Psoas muscle (tissue), 8 donors: Measurements from ENCODE around the gene BARD1. TPM values are rescaled to one million over a fixed set of nuclear protein-coding genes. Genes with fewer than 3 reads are reported as not detected.

Experiments used
- ATAC-seq, 4 donors: fragments of 200-7000 bp; cut with Tn5 transposase; one replicate each; pipeline ENCODE4 v1.9.1; 2020; ENCODE audit warnings: moderate library complexity in 3 of 4, mild to moderate bottlenecking in 2 of 4
- DNase-seq, 2 donors: peaks; one replicate each; pipeline ENCODE4 v3.0.0-alpha.2; 2020
- H3K27ac ChIP-seq: fragments of 200-600 bp; one replicate; pipeline ENCODE4 v1.8.0; 2022
- H3K27me3 ChIP-seq, 3 donors: fragments of 200-600 bp in 1 of 3; one replicate each; pipeline versions ENCODE4 v1.6.1 to v1.8.0; 2013 to 2022; ENCODE audit warnings: low read length in 2 of 3, mild to moderate bottlenecking in 2 of 3, moderate library complexity in 1 of 3; ENCODE audit not compliant: insufficient read depth in 3 of 3
- H3K36me3 ChIP-seq, 2 donors: fragments of 200-600 bp in 1 of 2; one replicate each; pipeline versions ENCODE4 v1.6.1 to v1.8.0; 2013 to 2022; ENCODE audit warnings: low read depth in 1 of 2, mild to moderate bottlenecking in 1 of 2, moderate library complexity in 1 of 2; ENCODE audit not compliant: insufficient read depth in 1 of 2
- H3K4me1 ChIP-seq: fragments of 200-600 bp; one replicate; pipeline ENCODE4 v1.8.0; 2022
- H3K4me3 ChIP-seq: fragments of 200-600 bp; one replicate; pipeline ENCODE4 v1.8.0; 2022; ENCODE audit warnings: mild to moderate bottlenecking
- H3K9me3 ChIP-seq: fragments of 200-600 bp; one replicate; pipeline ENCODE4 v1.8.0; 2022
- WGBS, 3 donors: extraction: QIAGEN DNeasy Blood & Tissue Kit; methylation state at CpG; one replicate each; pipeline versions ENCODE4 v1.1.6 to v1.1.7; 2013; 5-methylcytosine and 5-hydroxymethylcytosine counted together
- intact Hi-C, 2 donors: fragments of 100-400 bp; cut with DNase I; formaldehyde crosslinking; loops; one replicate each; pipeline versions ENCODE4 v1.11.0 to v1.14.2; 2022
- polyA plus RNA-seq, 3 donors: library from polyadenylated mRNA; stranded (reverse); fragments of 200-250 nt; gene quantifications; one replicate each; pipeline ENCODE4 v1.2.3, GENCODE V29; 2013
- total RNA-seq, 4 donors: library from RNA; stranded (reverse); fragmentation: NEBNext Ultra II Directional in 2 of 4; extraction: Animal tissue kit (Norgen Biotek cat#: 25700) in 2 of 4; gene quantifications; one replicate each; pipeline versions ENCODE4 v1.2.1 to v1.2.4, GENCODE V29; 2021 to 2023
- TF ChIP-seq, protein P1 (sequence below): fragments of 200-600 bp; IDR thresholded peaks from one replicate; pipeline ENCODE4 v1.8.0; 2022; ENCODE audit warnings: antibody characterized with exemption
- donor health status: healthy with polysubstance abuse.
- donor health status: DM: no; HTN: no; CAD: no; lungs with moderate emphysema.
- donor health status: Bipolar disorder and iron deficiency.
- donor health status: healthy.
- donor health status: DM: yes; HTN: yes; CAD: no.
- donor health status: DM: no; HTN: no; CAD: no.
- donor health status: DM: no; HTN: no; CAD: no.
- donor health status: DM: yes; HTN: yes; CAD: no.

Gene BARD1
- total and polyA plus RNA-seq, 7 donors = 1.3 to 9.6 (median 6.0) TPM

GRCh38 chr2:214753455-214753854 is 56.0 kb downstream of the BARD1 start:
- Histone ChIP-seq H3K27ac (no peak overlapping the region), H3K9me3 (no peaks in the 10 kb centered on the region), H3K4me1 (peaks cover 4% of the 10 kb centered on the region), H3K4me3 (no peak overlapping the region), H3K27me3 (no peaks in the 10 kb centered on the region), H3K36me3 (peaks cover 0 to 15% of the 10 kb centered on the region in 2 donors)
- ATAC-seq = no peak
- TF ChIP-seq, protein P1, sequence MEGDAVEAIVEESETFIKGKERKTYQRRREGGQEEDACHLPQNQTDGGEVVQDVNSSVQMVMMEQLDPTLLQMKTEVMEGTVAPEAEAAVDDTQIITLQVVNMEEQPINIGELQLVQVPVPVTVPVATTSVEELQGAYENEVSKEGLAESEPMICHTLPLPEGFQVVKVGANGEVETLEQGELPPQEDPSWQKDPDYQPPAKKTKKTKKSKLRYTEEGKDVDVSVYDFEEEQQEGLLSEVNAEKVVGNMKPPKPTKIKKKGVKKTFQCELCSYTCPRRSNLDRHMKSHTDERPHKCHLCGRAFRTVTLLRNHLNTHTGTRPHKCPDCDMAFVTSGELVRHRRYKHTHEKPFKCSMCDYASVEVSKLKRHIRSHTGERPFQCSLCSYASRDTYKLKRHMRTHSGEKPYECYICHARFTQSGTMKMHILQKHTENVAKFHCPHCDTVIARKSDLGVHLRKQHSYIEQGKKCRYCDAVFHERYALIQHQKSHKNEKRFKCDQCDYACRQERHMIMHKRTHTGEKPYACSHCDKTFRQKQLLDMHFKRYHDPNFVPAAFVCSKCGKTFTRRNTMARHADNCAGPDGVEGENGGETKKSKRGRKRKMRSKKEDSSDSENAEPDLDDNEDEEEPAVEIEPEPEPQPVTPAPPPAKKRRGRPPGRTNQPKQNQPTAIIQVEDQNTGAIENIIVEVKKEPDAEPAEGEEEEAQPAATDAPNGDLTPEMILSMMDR = no peak
- 46 to 67% (median 53%) methylated on average over 2 of the region's 2 CpGs for WGBS, 3 donors
- intact Hi-C loops = no loop called here
- no peak for DNase-seq

- DNase-seq (no peak), ATAC-seq (no peak)
- Histone ChIP-seq H3K27ac (no peak overlapping the region), H3K4me1 (peaks cover 11% of the 10 kb centered on the region), H3K27me3 (no peaks in the 10 kb centered on the region), H3K9me3 (no peaks in the 10 kb centered on the region), H3K36me3 (peaks cover 0 to 12% of the 10 kb centered on the region in 2 donors), H3K4me3 (no peak overlapping the region)
- TF ChIP-seq, protein P1 = no peak
- WGBS, 3 donors = 86 to 95% (median 90%) methylated on average over 2 of the region's 2 CpGs
- intact Hi-C loops = no loop called here
Observed at GRCh38 chr2:214750529-214750928, 59.0 kb downstream of the BARD1 start.

GRCh38 chr2:214747992-214748391 is 61.5 kb downstream of the BARD1 start:
- H3K4me3 ChIP-seq = no peak overlapping the region
- H3K27ac ChIP-seq = peak overlapping the region; percentile 66
- no peaks in the 10 kb centered on the region for H3K9me3 ChIP-seq
- TF ChIP-seq, protein P1 = no peak
- intact Hi-C loops = no loop called here
- ATAC-seq (peak in 3 of 4 donors; percentile 60 to 79 (median 67)), DNase-seq (no peak)
- H3K27me3 ChIP-seq = no peaks in the 10 kb centered on the region
- H3K4me1 ChIP-seq = peaks cover 11% of the 10 kb centered on the region
- H3K36me3 ChIP-seq = peaks cover 0 to 26% of the 10 kb centered on the region in 2 donors

GRCh38 chr2:214742119-214742518 is 67.4 kb downstream of the BARD1 start:
- Histone ChIP-seq H3K27ac (no peak overlapping the region), H3K9me3 (no peaks in the 10 kb centered on the region), H3K4me1 (no peaks in the 10 kb centered on the region), H3K4me3 (no peak overlapping the region), H3K27me3 (no peaks in the 10 kb centered on the region), H3K36me3 (peaks cover 0 to 14% of the 10 kb centered on the region in 2 donors)
- intact Hi-C loops = no loop called here
- 94 to 97% (median 96%) methylated on average over 1 of the region's 1 CpG for WGBS, 3 donors
- TF ChIP-seq, protein P1 = no peak
- no peak for DNase-seq
- ATAC-seq = no peak

DNA sequence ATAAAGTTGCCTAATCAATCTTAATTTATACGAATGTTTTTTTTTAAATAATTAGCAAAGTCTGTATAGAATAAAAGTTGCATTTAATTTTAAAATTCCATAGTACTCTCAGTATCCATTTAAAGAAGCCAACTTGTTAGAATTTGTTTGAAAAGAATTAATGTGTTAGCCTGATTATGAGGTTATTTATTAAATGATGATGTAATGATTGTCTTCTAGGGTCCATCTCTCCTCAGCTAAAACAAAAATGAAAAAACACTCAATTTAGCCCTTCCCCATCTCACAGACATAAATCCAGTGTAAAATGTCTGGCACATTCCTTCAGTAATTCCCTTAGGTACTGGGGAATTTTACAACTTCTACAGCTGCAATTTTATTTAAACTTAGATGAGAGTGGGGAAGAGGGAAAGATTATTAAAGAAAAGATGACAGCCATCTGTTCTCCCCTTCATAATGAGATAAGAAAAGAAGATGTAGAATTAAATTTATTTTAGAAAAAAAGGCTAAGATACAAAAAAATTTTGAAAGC is 68.6 kb downstream of the BARD1 start:
- no peak for ATAC-seq
- no peaks in the 10 kb centered on the region for H3K4me1 ChIP-seq

More for the DNA sequence above, 68.6 kb downstream of the BARD1 start:
- Histone ChIP-seq H3K4me3 (no peak overlapping the region), H3K9me3 (no peaks in the 10 kb centered on the region), H3K27ac (no peak overlapping the region), H3K36me3 (peaks cover 0 to 14% of the 10 kb centered on the region in 2 donors), H3K27me3 (no peaks in the 10 kb centered on the region)
- WGBS, 3 donors = 76 to 79% (median 78%) methylated on average over 1 of the region's 1 CpG
- TF ChIP-seq, protein P1 = no peak
- intact Hi-C loops = no loop called here
- DNase-seq = no peak
